K562 (cell line): ENCODE data around the gene MRPS24. TPM values are rescaled to one million over a fixed set of nuclear protein-coding genes. Genes with fewer than 3 reads are reported as not detected.

Experiments
- ATAC-seq: fragments of 200-7000 bp; cut with Tn5 transposase; 3 replicates; pipeline ENCODE4 v1.9.1; 2020; ENCODE audit warnings: moderate library complexity
- Bru-seq: library from RNA; stranded (reverse); fragments of 400-500 nt; gene quantifications from one replicate; lab custom pipeline; 2021; lab: Mats Ljungman, UMichigan
- BruChase-seq, 2 experiments: library from RNA; stranded (reverse); fragments of 400-500 nt; gene quantifications; one replicate each; lab custom pipeline; 2021; lab: Mats Ljungman, UMichigan
- BruUV-seq: library from RNA; stranded (reverse); fragments of 400-500 nt; replicated peaks from 2 replicates; lab custom pipeline; 2021; lab: Mats Ljungman, UMichigan
- CTCF ChIA-PET: fragments of 300-600 bp; formaldehyde crosslinking; extraction: SDS; loops from one replicate; lab custom pipeline; 2021; ENCODE audit warnings: low intra/inter-chr PET ratio; lab: Yijun Ruan, JAX
- POLR2A ChIA-PET: fragments of 300-600, 350-650 bp; sonication (Branson Sonifier 250); formaldehyde crosslinking; extraction: SDS; loops from one replicate; lab custom pipeline; 2021; ENCODE audit warnings: antibody characterized with exemption, inconsistent platforms; lab: Yijun Ruan, JAX
- DNase-seq, 4 experiments: peaks; one replicate each; pipeline versions ENCODE4 v3.0.0 to v3.0.0-alpha.2; 2011 to 2018; ENCODE audit warnings: low spot score in 3 of 4, mixed read lengths in 3 of 4; ENCODE audit errors: extremely low read depth in 1 of 4
- FAIRE-seq: peaks from 2 replicates; lab custom pipeline; 2011; peaks lifted over from hg19 to GRCh38; lab: Jason Lieb, UNC
- H2AFZ ChIP-seq: 2 replicates; pipeline ENCODE4 v1.6.0; 2011; ENCODE audit warnings: low read depth, low read length, control low read depth, inconsistent platforms
- H3K27ac ChIP-seq: fragments of 200-600 bp; 3 replicates; pipeline ENCODE4 v1.8.0; 2011; ENCODE audit warnings: low read depth, mild to moderate bottlenecking, control low read depth, inconsistent platforms, low read length, moderate library complexity, mixed read lengths; ENCODE audit errors: extremely low read depth
- H3K27me3 ChIP-seq, 2 experiments: fragments of 300-600 bp in 1 of 2; 2 replicates in 1 of 2; 3 replicates in 1 of 2; pipeline versions ENCODE4 v1.6.0 to v1.8.0; 2011; ENCODE audit warnings: inconsistent platforms in 2 of 2, low read length in 2 of 2, mild to moderate bottlenecking in 1 of 2, mixed read lengths in 1 of 2, moderate library complexity in 1 of 2; ENCODE audit not compliant: control insufficient read depth in 2 of 2, insufficient read depth in 2 of 2
- H3K36me3 ChIP-seq: fragments of 300-600 bp; 3 replicates; pipeline ENCODE4 v1.8.0; 2011; ENCODE audit warnings: mild to moderate bottlenecking, low read length, inconsistent platforms; ENCODE audit not compliant: control insufficient read depth, insufficient read depth
- H3K4me1 ChIP-seq, 2 experiments: fragments of 200-600 bp in 1 of 2; replicated peaks in 1 of 2; 2 replicates in 1 of 2; 3 replicates in 1 of 2; pipeline versions ENCODE4 v1.5.1 to v1.8.0; 2011; ENCODE audit warnings: inconsistent platforms in 2 of 2, low read length in 2 of 2, mild to moderate bottlenecking in 1 of 2, mixed read lengths in 1 of 2, moderate library complexity in 1 of 2; ENCODE audit not compliant: control insufficient read depth in 2 of 2, insufficient read depth in 2 of 2
- H3K4me2 ChIP-seq: 2 replicates; pipeline ENCODE4 v1.6.1; 2011; ENCODE audit warnings: low read length, control low read depth, inconsistent platforms, mixed read lengths; ENCODE audit not compliant: insufficient read depth
- H3K4me3 ChIP-seq: fragments of 200-600 bp; sonication (generic), shearing (Covaris generic); 2 replicates; pipeline ENCODE4 v1.5.1; 2016; ENCODE audit warnings: control low read depth, inconsistent platforms
- H3K79me2 ChIP-seq: fragments of 200-600 bp; 3 replicates; pipeline ENCODE4 v1.8.0; 2011; ENCODE audit warnings: low read length, inconsistent platforms; ENCODE audit not compliant: control insufficient read depth, insufficient read depth
- H3K9ac ChIP-seq, 2 experiments: 2 replicates each; pipeline versions ENCODE4 v1.6.0 to v1.6.1; 2011; ENCODE audit warnings: low read depth in 2 of 2, low read length in 2 of 2, control low read depth in 1 of 2, inconsistent platforms in 1 of 2, mild to moderate bottlenecking in 1 of 2, mixed read lengths in 1 of 2; ENCODE audit not compliant: insufficient read depth in 1 of 2
- H3K9me1 ChIP-seq: one replicate; pipeline ENCODE4 v1.6.0; 2011; ENCODE audit warnings: inconsistent platforms, mild to moderate bottlenecking, low read length, moderate library complexity; ENCODE audit not compliant: control insufficient read depth, insufficient read depth
- H3K9me3 ChIP-seq: replicated peaks from 2 replicates; pipeline ENCODE4 v1.5.1; 2011; ENCODE audit warnings: low read depth, low read length, inconsistent platforms; ENCODE audit not compliant: control insufficient read depth, insufficient read depth
- H4K20me1 ChIP-seq: replicated peaks from 2 replicates; pipeline ENCODE4 v1.6.1; 2011; ENCODE audit warnings: low read length, inconsistent platforms, mixed read lengths; ENCODE audit not compliant: control insufficient read depth, insufficient read depth
- CREB1 ChIP-seq, 2 experiments: sonication (generic) in 1 of 2; formaldehyde crosslinking in 1 of 2; IDR thresholded peaks; 2 replicates each; pipeline versions ENCODE4 v1.6.1 to v1.8.0; 2012 to 2022; ENCODE audit warnings: inconsistent platforms in 1 of 2, mild to moderate bottlenecking in 1 of 2, missing genetic modification reagents in 1 of 2, moderate library complexity in 1 of 2
- GATAD2B ChIP-seq: fragments of 450-650 bp; IDR thresholded peaks from 2 replicates; pipeline ENCODE4 v1.6.1; 2017; ENCODE audit warnings: mild to moderate bottlenecking, borderline replicate concordance
- IFI16 ChIP-seq: fragments of 250-450 bp; sonication (Bioruptor Pico); IDR thresholded peaks from 2 replicates; pipeline ENCODE4 v2.1.2; 2022; ENCODE audit warnings: mild to moderate bottlenecking, inconsistent platforms
- RBFOX2 ChIP-seq: fragments of 200-400 bp; formaldehyde crosslinking; IDR thresholded peaks from 2 replicates; pipeline ENCODE4 v1.6.1; 2017; ENCODE audit warnings: low read depth, mild to moderate bottlenecking, low read length, moderate library complexity
- STAG1 ChIP-seq: sonication (generic); formaldehyde crosslinking; IDR thresholded peaks from 2 replicates; pipeline ENCODE4 v1.5.0; 2020; ENCODE audit warnings: missing genetic modification reagents, borderline replicate concordance
- TCF7L2 ChIP-seq: fragments of 150-350 bp; IDR thresholded peaks from 2 replicates; pipeline ENCODE4 v1.6.1; 2016; ENCODE audit warnings: low read depth, mild to moderate bottlenecking, low read length, moderate library complexity
- WGBS: fragments of 100-300 bp; shearing (Covaris generic); methylation state at CpG from one replicate; pipeline ENCODE4 v1.1.6; 2016; ENCODE audit warnings: low coverage, mixed read lengths; ENCODE audit not compliant: insufficient coverage; ENCODE audit errors: missing lambda C conversion rate; 5-methylcytosine and 5-hydroxymethylcytosine counted together
- in situ Hi-C: fragments of 300-500 bp; cut with MboI; formaldehyde crosslinking; loops from 4 replicates; pipeline ENCODE4 v1.15.0; 2018; ENCODE audit warnings: inconsistent platforms, mixed read lengths
- intact Hi-C: fragments of 100-400 bp; cut with micrococcal nuclease; formaldehyde crosslinking; loops from 2 replicates; pipeline ENCODE4 v1.14.2; 2022
- long read RNA-seq, 3 experiments: library from polyadenylated mRNA in 2 of 3; library from RNA in 1 of 3; unstranded in 2 of 3; stranded (forward) in 1 of 3; transcript quantifications; one replicate each; pipeline ENCODE4 v2.0.0, GENCODE V29; 2019 to 2022
- polyA minus RNA-seq, 3 experiments: library from RNA; depleted of rRNA, polyadenylated mRNA; stranded (reverse); fragments of >200 nt; gene quantifications; 2 replicates each; pipeline ENCODE4 v1.2.3, GENCODE V29; 2011
- polyA plus RNA-seq, 8 experiments: library from polyadenylated mRNA; depleted of rRNA in 4 of 8; stranded (reverse) in 5 of 8; unstranded in 3 of 8; fragments of >200 nt; fragmentation: Nextera tagmentation in 2 of 8; fragmentation: Illumina TruSeq in 1 of 8; extraction: Ambion mirVana in 2 of 8; extraction: Trizol in 1 of 8; gene quantifications; 2 replicates each; pipeline versions ENCODE4 v1.2.1 to v1.2.3, GENCODE V29; 2011 to 2014; ENCODE audit warnings: inconsistent platforms in 1 of 8, missing spikeins in 1 of 8
- total RNA-seq, 7 experiments: library from RNA; depleted of rRNA in 6 of 7; stranded (reverse); fragments of >200 nt in 6 of 7; fragmentation: Illumina TruSeq in 2 of 7; extraction: Trizol in 2 of 7; gene quantifications; 2 replicates each; pipeline versions ENCODE4 v1.2.1 to v1.2.3, GENCODE V29; 2011 to 2021; ENCODE audit warnings: low replicate concordance in 1 of 7
- TF ChIP-seq, protein P1 (sequence below): sonication (generic); formaldehyde crosslinking; IDR thresholded peaks from 2 replicates; pipeline ENCODE4 v1.8.1; 2023; ENCODE audit warnings: mild to moderate bottlenecking, missing genetic modification reagents, moderate library complexity

MRPS24 gene
- total RNA-seq (2011; cell fraction: chromatin; rRNA removed; ENCODE audit: low replicate concordance): 20.9 and 28.4 TPM in 2 replicates
- 50.9 and 59.1 TPM in 2 replicates for total RNA-seq (2011; cell fraction: nucleolus; rRNA removed)
- total RNA-seq (2011; cell fraction: nucleoplasm; rRNA removed): 40.5 and 59.2 TPM in 2 replicates
- 197 and 210 TPM in 2 replicates for total RNA-seq (2014; rRNA removed)
- 111 and 125 TPM in 2 replicates for total RNA-seq (2014; rRNA removed; fragmentation: Illumina TruSeq; extraction: Trizol)
- total RNA-seq (2015; rRNA removed; fragmentation: Illumina TruSeq; extraction: Trizol): 152 and 163 TPM in 2 replicates
- total RNA-seq (2021): 214 and 225 TPM in 2 replicates
- 197 and 215 TPM in 2 replicates for polyA plus RNA-seq (2011; rRNA removed)
- 413 and 533 TPM in 2 replicates for polyA plus RNA-seq (2011; cell fraction: cytosol; rRNA removed)
- 126 and 138 TPM in 2 replicates for polyA plus RNA-seq (2011; cell fraction: nucleus; rRNA removed)
- polyA plus RNA-seq (2012): 216 and 269 TPM in 2 replicates
- 176 and 179 TPM in 2 replicates for polyA plus RNA-seq (2014; fragmentation: Illumina TruSeq; extraction: Trizol)
- 10 to 100 TPM; 51.4 to 92.8 TPM for polyA plus RNA-seq (2014; fragmentation: Nextera tagmentation; extraction: Ambion mirVana)
- polyA plus RNA-seq (2014; rRNA removed): 169 and 185 TPM in 2 replicates
- 63.1 and 70.4 TPM in 2 replicates for polyA minus RNA-seq (2011; rRNA and poly(A)+ RNA removed)
- polyA minus RNA-seq (2011; cell fraction: cytosol; rRNA and poly(A)+ RNA removed): 99.1 and 126 TPM in 2 replicates
- polyA minus RNA-seq (2011; cell fraction: nucleus; rRNA and poly(A)+ RNA removed): 16.0 and 28.5 TPM in 2 replicates
- Bru-seq, nascent RNA: percentile 72 among the genes with signal in this experiment
- BruChase-seq, experiment 1, labeled RNA remaining after a 2-hour chase: percentile 77 among the genes with signal in this experiment
- percentile 86 among the genes with signal in this experiment for BruChase-seq, experiment 2, labeled RNA remaining after a 6-hour chase
- long read RNA-seq, experiment 1, transcript MRPS24-201 (4 exons, 707 nt): major isoform, 259 of 337 reads
- long read RNA-seq, experiment 1, transcript MRPS24-205 (2 exons, 392 nt): minor isoform, 32 of 337 reads
- long read RNA-seq, experiment 1, transcript MRPS24-203 (3 exons, 743 nt): minor isoform, 45 of 337 reads
- long read RNA-seq, experiment 1, partial matches to known transcripts: 1 of 337 reads
- long read RNA-seq, experiment 1, other reads (novel, unspliced or antisense): 0 of 337 reads
- long read RNA-seq, experiment 2, transcript MRPS24-201 (4 exons, 707 nt): major isoform, 154 of 214 reads
- long read RNA-seq, experiment 2, transcript MRPS24-203 (3 exons, 743 nt): minor isoform, 42 of 214 reads
- long read RNA-seq, experiment 2, partial matches to known transcripts: 10 of 214 reads
- long read RNA-seq, experiment 2, other reads (novel, unspliced or antisense): 6 of 214 reads
- long read RNA-seq, experiment 3, transcript MRPS24-203 (3 exons, 743 nt): minor isoform, 30 of 314 reads
- long read RNA-seq, experiment 3, transcript MRPS24-201 (4 exons, 707 nt): major isoform, 275 of 314 reads
- long read RNA-seq, experiment 3, partial matches to known transcripts: 2 of 314 reads
- long read RNA-seq, experiment 3, other reads (novel, unspliced or antisense): 5 of 314 reads

DNA sequence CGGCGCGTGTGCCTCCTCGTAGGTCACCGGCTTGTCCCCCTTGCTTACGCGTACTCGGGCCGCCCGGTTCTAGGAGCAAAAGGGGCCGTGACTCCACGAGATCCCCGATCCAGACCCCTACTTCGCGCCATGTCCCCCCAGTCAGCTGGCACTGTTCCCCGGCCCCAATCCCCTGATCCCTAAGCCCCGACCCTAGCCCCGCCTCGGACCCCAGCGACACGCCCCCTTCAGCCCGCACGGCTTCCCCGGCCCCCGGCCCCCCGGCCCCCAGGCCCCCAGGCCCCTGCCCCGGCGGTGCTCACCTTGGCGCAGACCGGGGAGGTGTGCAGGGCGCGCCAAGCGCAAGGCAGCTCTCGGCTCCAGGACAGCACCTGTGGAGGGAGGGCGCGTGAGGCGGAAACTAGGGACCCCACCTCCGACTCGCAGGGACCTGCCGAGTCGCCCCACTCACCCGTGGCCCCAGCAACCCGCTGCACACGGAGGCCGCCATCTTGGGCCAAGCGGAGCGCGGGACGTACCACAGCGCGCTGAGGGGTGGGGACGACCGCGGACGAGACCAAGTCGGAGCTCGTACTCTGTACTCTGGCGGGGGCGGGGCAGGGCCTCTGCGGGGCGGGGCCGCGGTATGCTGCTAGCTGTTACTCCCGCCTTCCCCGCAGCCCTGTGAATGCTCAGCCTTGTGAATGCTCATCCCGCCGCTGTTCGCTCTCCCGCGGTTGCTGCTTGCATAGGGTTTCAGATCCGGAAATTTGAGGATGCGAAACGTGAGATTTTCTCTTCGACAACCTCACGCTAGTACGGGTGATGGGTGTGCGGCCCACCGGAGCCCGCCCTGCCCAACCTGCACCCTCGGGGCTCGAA lies at the start of gene MRPS24:
MRPS24 (minus strand) TSS at position 512 of the 861 bp plus-strand sequence; CDS start at position 490, 22 bp downstream.
- Histone ChIP-seq H3K9me1 (no peaks in the 10 kb centered on the region), H3K27ac (peak within 1 kb of the TSS; percentile 75), H3K4me3 (peak within 1 kb of the TSS; percentile 71), H3K27me3 (no peaks in the 10 kb centered on the region), H3K36me3 (peaks cover 30% of the 10 kb centered on the region), H3K9ac (peak within 1 kb of the TSS; percentile 74 to 98), H2AFZ (peak within 1 kb of the TSS; percentile 99), H4K20me1 (no peaks in the 10 kb centered on the region), H3K9me3 (no peaks in the 10 kb centered on the region; the same call in 1 of the 2 replicates), H3K79me2 (peaks cover 17% of the 10 kb centered on the region), H3K4me1 (peaks cover 19 to 31% of the 10 kb centered on the region in 2 experiments; a peak in 3 of 5 replicates), H3K4me2 (peak within 1 kb of the TSS; percentile 94)
- ATAC-seq: peak; percentile 96
- CTCF ChIA-PET: no interaction called here
- in situ Hi-C loops: no loop called here
- FAIRE-seq: peak; percentile 93
- no TSS peak for BruUV-seq
- intact Hi-C loops: no loop called here
- 3% methylated on average over 50 of the region's 81 CpGs for WGBS
- POLR2A ChIA-PET: interaction anchor here (0.6 to 1.5 kb wide), 14 partner anchors 9 to 392 kb away, joined by 3 to 6 read pairs (median 3); no protein-coding TSS in a partner anchor
- DNase-seq: peak; percentile 95 to 97 (median 96)
- TF ChIP-seq, protein P1, sequence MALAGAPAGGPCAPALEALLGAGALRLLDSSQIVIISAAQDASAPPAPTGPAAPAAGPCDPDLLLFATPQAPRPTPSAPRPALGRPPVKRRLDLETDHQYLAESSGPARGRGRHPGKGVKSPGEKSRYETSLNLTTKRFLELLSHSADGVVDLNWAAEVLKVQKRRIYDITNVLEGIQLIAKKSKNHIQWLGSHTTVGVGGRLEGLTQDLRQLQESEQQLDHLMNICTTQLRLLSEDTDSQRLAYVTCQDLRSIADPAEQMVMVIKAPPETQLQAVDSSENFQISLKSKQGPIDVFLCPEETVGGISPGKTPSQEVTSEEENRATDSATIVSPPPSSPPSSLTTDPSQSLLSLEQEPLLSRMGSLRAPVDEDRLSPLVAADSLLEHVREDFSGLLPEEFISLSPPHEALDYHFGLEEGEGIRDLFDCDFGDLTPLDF (CRISPR knock-in tag): 0 out of 2 replicates have a peak, but pooled peaks have one; percentile 18
- peak; percentile 88 for TF ChIP-seq RBFOX2
- peak; percentile 52; the same call in 1 of the 2 replicates for TF ChIP-seq CREB1 (IDR thresholded peaks at IDR 0.05)
- TF ChIP-seq CREB1 (CRISPR knock-in tag; IDR thresholded peaks at IDR 0.05): 0 out of 2 replicates have a peak, but pooled peaks have one; percentile 43
- peak; percentile 93 for TF ChIP-seq TCF7L2
- TF ChIP-seq GATAD2B: no peak
- TF ChIP-seq STAG1 (CRISPR knock-in tag): no peak
- no peak for TF ChIP-seq IFI16 (CRISPR knock-in tag)
